Fibroblast of the conjunctiva (primary cell): Measurements from ENCODE around the gene SLC22A1.
"Not testable (repeated sequence)": the region's sequence is repeated elsewhere in the genome, so short reads cannot be mapped to it uniquely, and the experiment has no call there.

Experiments
- DNase-seq: peaks from one replicate; pipeline ENCODE4 v3.0.0-alpha.2; 2010; ENCODE audit warnings: low read depth

Gene SLC22A1

DNA sequence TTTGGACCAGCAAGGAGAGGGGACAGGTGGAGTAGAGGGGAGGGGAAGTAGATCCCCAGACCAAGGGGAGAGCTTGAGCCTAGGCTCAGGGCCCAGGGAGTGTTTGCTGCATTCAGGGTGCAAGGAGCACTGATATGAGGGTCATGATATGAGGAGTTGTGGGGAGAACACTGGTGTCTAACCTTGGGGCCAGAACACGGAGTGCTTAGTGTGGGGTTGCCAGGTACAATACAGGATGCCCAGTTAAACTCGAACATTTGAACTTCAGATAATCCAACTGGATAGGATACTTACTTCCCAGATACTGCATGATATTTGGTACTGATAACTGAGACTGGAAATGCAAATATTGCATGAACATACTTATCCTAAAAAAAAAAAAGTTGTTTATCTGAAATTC lies 2.4 kb downstream of the SLC22A1 start:
- DNase-seq, result no peak

DNA sequence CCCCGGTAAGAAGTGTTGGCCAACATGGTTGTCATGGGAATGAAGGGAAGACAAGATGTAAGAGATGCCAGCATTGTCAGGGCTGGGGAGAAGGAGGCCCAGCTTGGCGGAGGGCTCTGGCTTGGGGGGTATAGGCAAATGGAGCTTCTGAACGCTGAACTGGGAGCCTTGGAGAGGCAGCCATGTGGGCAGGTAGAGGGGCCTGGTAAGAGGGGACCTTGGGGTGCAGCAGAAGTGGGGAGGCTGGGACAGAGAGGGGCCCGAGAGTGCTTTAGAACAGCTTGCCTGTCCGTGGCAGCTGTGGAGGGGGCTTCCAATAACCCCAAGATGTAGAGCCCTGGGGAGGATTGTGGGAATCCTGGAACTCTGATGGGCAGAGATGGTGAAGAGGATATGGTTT lies 3.0 kb downstream of the SLC22A1 start:
- DNase-seq, result no peak

DNA sequence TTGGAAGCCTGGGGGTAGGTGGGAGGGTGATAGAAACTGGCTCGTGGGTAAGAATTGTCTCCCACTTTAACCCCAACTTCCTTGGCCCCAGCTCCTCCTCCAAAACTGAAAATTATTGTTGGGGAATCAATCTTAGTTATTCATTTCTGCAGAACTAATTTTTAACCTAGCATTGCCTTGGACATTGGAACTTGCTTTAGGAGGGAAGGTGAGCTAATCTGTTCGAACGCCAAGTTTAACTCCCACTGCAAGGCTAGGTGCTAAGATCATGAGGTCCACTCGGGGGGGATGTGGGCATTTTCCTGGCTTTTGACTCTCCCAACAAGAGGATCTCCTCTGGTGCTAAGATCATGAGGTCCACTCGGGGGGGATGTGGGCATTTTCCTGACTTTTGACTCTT lies 3.5 kb downstream of the SLC22A1 start:
- DNase-seq, result not testable (repeated sequence)

DNA sequence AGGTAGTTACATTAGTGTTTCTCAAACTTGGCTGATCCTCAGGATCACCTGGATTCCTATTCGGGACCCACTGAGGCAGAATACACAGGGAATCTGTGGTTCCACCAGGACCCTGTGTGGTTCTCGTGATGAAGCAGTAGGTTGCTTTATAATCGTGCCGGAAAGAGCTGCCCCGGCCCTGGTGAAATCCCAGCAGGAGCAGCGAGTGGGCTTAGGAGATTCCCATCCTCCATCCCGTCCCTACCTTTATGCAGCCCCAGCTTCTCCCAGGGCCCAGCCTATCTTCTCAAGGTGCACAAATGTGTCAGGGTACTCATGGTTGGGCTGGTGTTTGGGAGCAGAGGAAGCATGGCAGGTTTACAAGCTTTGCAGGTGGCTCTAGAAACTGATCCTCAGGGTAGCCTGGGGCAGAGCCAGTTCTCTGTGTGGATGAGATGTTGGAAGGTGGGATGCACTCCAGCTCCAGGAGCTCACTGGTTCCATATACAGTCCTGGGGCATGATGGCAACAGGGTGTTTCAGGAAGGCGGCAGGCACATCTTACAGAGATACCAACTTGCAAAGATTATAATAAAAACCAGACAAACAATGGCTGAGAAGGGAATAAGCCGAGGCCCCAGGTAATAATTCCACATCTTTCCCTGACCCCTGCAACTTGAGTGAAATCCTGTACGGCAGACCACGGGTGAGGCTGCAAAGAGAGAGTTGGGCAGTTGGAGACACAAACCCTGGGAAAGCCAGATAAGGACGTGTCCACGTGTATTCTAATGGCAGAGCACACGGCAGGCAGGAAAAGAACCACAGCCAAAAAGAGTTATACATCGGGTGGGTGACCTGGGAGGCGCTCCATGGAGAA lies 5.9 kb downstream of the SLC22A1 start:
- DNase-seq, result no peak

DNA sequence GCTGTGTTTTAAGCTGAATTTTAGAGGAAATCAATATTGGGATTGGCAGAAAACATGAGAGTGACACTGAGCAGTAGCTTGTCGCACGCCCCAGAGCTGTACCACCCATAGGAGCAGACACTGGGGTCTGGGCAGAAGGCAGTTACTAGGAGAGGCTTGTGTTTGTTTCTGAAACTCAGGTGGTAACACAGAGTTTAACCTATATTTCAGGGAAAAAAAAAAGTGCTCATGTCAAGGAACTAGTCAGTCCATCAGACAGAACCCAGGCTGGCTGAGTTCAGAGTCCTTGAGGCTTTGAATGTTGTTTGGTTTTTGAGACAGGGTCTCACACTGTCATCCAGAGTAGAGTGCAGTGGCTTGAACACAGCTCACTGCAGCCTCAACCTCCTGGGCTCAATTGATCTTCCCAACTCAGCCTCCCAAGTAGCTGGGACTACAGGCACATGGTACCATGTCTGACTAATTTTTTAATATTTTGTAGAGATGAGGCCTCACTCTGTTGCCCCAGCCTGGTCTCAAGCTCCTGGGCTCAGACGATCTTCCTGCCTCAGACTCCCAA lies 6.6 kb downstream of the SLC22A1 start:
- DNase-seq, result no peak

GRCh38 chr6:160128879-160129516 lies 7.4 kb downstream of the SLC22A1 start:
- DNase-seq, result no peak

- no peak for DNase-seq
Observed at GRCh38 chr6:160129881-160130615, 8.4 kb downstream of the SLC22A1 start.

DNA sequence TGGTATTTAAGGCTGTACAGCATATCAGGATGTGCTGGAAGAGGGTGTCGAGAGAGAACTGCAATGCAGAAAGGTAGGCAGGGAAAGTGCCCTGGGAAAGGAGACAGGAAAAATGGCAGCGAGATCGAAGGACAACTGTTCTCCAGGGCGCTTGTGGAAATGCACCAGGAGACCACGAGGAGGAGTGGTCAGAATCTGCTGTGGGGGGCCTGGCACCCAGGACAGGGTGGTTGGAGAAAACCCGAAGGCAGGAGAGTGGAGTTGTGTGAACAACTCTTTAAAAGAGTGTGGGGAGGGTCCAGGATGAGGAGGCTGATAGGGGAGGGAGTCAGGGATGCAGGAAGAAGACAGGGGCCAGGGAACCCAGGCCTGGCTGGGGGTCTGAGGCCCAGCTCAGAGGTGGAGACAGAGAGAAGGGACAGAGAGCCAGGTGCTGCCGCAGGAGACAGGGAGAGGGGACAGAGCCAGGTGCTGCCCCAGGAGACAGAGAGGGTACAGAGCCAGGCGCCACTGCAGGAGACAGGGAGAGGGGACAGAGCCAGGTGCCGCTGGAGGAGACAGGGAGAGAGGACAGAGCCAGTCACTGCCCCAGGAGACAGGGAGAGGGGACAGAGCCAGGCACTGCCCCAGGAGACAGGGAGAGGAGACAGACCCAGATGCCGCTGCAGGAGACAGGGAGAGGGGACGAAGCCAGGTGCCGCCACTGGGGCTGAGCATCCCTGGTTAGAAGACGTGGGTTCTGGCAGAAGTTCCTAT lies 9.3 kb downstream of the SLC22A1 start:
- DNase-seq, result no peak

GRCh38 chr6:160131636-160132296 lies 10.2 kb downstream of the SLC22A1 start:
- no peak for DNase-seq

DNA sequence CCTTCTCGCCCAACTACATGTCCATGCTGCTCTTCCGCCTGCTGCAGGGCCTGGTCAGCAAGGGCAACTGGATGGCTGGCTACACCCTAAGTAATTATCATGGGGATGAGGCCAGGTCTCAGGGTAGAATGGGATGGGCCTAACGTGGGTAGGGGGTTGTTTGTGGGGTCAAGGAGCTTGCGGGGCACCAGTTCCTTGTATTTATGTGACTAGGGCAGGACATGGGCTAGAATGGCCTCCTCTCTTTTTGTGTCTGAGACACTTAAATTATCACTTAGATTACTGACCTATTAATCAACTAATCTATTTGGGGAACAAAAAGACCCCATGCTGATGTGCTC lies 10.7 kb downstream of the SLC22A1 start:
- no peak for DNase-seq

- no peak for DNase-seq
Observed at GRCh38 chr6:160132776-160133338, 11.2 kb downstream of the SLC22A1 start.

GRCh38 chr6:160133441-160134336 lies 12.1 kb downstream of the SLC22A1 start:
- no peak for DNase-seq

DNA sequence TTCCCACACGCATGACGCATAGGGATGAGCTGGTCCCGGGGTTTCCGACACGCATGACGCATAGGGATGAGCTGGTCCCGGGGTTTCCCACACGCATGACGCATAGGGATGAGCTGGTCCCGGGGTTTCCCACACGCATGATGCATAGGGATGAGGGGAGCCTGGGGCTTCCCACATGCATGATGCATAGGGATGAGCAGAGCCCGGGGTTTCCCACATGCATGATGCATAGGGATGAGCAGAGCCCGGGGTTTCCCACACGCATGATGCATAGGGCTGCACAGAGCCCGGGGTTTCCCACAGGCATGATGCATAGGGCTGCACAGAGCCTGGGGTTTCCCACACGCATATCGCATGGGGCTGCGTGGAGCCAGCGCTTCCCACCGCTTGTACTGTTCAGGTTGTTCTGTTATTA lies 12.7 kb downstream of the SLC22A1 start:
- DNase-seq, result not testable (repeated sequence)

- no peak for DNase-seq
Observed at GRCh38 chr6:160134779-160135547, 13.3 kb downstream of the SLC22A1 start.

DNA sequence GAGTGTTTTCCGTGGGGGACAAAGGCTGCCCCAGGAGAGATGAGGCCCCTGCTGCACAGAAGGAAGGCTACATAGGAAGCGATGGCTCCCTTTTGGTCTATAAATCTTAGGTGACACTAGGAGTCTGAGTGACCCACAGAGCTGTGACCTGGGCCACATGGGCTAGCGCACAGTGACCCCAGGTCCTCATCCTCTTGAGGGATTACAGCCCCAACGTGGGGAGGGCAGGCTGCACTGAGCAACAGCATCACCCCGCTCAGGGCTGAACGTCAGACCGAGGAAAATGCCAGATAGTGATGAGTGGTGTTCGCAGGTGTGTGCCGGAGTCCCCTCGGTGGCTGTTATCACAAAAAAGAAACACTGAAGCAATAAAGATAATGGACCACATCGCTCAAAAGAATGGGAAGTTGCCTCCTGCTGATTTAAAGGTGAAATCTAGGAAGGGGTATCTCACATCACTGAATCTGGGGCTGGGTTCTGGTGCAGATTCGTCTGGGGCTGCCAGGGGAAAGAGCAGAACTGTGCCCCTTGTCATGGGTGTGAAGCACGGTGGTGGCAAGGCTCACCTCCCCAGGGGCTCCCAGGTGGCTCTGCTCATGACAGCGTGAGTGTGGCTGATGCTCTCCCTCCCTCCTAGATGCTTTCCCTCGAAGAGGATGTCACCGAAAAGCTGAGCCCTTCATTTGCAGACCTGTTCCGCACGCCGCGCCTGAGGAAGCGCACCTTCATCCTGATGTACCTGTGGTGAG lies 14.5 kb downstream of the SLC22A1 start:
- DNase-seq, result no peak

DNA sequence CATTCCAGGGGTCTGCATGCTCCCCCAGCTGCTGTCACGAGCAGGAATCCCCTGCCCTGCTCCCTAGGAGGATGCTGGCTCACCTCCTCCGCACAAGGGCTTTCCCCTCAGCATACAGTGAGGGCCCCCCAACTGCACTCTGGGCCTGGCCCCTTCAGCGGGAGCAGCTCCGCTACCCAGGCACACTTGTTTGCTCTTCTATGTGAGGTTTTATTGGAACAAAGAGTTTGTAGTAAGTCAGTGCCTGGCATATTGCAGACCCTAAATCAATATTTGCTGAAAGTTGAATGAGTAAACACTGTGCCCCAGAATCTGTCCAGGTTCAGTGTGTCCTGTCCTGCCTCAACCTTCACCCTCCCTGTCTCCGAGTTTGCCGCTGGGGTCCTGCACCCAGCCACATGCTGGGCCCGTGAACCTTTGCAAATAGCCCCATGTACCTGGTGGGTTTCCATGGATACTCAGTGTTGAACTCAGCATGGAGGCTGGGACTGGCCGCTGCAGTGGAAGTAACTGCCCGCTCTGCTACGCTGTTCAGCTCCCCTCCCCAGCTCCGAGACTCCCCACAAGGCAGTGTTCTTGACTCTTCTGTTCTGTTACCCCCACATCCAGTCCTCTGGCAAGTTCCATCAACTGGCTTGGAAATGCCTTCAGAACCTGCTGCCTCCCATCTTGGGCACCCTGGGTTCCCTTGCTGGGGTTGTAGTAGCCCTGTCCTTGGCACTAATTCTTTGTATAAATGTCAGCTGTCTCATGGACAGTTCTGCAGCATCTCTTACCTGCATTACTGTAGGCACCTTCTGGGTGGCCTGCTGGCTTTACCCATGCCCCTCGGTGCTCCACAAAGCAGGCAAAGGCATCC lies 15.7 kb downstream of the SLC22A1 start:
- DNase-seq, result no peak
